GM12892 (cell line): ENCODE data around the gene FAM200A.
"Not testable (repeated sequence)": the region's sequence is repeated elsewhere in the genome, so short reads cannot be mapped to it uniquely, and the experiment has no call there.

ENCODE experiments used
- DNase-seq: peaks from one replicate; pipeline ENCODE4 v3.0.0; 2011; ENCODE audit not compliant: insufficient read length
- FAIRE-seq: peaks from 2 replicates; lab custom pipeline; 2011; peaks lifted over from hg19 to GRCh38; lab: Jason Lieb, UNC
- POLR2A ChIP-seq: IDR thresholded peaks from 2 replicates; pipeline ENCODE4 v1.6.1; 2011; ENCODE audit warnings: low read depth, low read length, control low read depth
- POLR2AphosphoS5 ChIP-seq: IDR thresholded peaks from 2 replicates; pipeline ENCODE4 v1.6.1; 2011; ENCODE audit warnings: low read depth, low read length, control low read depth
- TAF1 ChIP-seq: IDR thresholded peaks from 2 replicates; pipeline ENCODE4 v1.6.1; 2011; ENCODE audit warnings: low read depth, mild to moderate bottlenecking, control low read depth, low read length, borderline replicate concordance

The FAM200A gene

DNA sequence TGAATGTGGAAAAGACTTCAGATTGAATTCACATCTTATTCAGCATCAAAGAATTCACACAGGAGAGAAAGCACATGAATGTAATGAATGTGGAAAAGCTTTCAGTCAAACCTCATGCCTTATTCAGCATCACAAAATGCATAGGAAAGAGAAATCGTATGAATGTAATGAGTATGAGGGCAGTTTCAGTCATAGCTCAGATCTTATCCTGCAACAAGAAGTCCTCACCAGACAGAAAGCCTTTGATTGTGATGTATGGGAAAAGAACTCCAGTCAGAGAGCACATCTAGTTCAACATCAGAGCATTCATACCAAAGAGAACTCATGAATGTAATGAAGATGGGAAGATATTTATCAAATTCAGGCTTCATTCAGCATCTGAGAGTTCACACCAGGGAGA, 21.3 kb upstream of the FAM200A start:
- DNase-seq (no peak), FAIRE-seq (no peak)
- TF ChIP-seq TAF1 (no peak), POLR2AphosphoS5 (peak; percentile 66; the same call in 1 of the 2 replicates), POLR2A (no peak)

DNA sequence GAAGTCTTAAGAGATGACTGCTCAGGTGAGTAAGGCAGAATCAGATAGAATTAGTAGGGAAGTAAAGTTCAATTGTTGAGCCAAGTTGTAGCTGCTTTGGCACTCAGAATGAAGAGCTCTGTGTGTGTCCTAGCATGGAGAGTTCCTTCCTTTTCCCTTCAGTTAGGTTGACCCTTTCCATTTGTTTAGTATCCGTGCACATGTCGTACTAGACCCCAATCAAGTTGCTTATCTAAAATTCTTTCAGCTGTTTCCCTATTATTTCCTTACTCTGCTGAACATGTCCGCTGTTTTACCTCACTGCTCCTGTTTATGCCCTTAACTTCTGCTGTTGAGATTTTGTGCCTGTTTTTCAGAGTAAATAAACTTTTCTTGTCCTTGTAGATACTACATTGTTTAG, 19.9 kb upstream of the FAM200A start:
- no peak for DNase-seq

DNA sequence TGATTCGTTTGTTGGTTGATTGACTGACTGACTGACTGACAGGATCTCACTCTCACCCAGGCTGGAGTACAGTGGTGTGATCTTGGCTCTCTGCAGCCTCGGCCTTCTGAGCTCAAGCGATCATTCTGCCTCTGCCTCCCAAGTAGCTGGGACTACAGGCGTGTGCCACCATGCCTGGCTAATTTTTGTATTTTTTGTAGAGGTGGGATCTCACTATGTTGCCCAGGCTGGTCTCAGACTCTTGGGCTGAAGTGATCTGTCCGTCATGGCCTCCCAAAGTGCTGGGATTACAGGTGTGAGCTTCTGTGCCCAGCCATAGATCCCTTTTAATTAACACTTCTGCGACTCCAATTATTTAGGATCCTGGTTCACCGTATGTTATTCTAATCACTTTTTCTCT, 16.9 kb upstream of the FAM200A start:
- DNase-seq, FAIRE-seq: not testable (repeated sequence)

More for the DNA sequence above, 19.9 kb upstream of the FAM200A start:
- no peak for FAIRE-seq
- TF ChIP-seq TAF1 (no peak), POLR2AphosphoS5 (no peak), POLR2A (no peak)

DNA sequence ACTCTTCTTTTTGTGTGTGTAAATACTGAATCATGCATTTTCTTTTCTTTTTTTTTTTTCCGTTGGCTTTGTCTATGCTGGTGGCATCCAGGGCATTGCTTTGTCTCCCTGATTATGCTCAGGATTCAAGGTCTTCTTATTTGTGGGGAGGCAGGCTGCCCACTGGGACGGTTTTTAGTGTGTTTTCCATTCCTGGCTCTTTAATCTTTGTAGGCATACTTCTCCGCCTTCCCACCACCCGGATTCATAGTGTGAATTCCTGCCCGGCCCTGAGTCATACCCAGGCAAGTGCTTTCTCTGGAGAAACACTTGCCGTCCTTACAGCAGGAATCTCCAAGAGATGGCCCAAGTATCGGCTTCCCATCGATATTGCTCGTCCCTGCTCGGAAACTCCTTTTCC, 11.7 kb upstream of the FAM200A start:
- FAIRE-seq (no peak), DNase-seq (no peak)
- TF ChIP-seq TAF1 (no peak), POLR2AphosphoS5 (no peak), POLR2A (no peak)

DNA sequence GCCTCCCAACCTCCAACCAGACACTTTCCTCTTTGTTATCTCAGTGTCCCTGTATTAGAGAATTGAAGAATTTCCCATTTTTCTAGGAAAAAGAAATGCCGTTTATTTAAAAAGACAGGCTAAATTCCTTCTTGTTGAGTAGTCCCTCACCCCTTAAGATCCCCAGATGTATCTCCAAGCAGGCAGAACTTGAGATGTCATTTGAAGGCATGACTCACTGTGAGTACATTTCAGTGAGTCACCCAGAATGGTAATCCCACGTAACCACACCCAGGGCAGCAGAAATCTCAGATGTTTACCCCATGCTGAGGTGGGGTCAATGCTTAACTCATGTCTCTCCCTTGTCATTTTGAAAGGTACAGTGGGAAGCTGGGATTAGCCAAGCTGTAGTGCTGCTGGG, 10.9 kb upstream of the FAM200A start:
- TF ChIP-seq POLR2A (no peak), TAF1 (no peak), POLR2AphosphoS5 (no peak)
- DNase-seq (no peak), FAIRE-seq (no peak)

DNA sequence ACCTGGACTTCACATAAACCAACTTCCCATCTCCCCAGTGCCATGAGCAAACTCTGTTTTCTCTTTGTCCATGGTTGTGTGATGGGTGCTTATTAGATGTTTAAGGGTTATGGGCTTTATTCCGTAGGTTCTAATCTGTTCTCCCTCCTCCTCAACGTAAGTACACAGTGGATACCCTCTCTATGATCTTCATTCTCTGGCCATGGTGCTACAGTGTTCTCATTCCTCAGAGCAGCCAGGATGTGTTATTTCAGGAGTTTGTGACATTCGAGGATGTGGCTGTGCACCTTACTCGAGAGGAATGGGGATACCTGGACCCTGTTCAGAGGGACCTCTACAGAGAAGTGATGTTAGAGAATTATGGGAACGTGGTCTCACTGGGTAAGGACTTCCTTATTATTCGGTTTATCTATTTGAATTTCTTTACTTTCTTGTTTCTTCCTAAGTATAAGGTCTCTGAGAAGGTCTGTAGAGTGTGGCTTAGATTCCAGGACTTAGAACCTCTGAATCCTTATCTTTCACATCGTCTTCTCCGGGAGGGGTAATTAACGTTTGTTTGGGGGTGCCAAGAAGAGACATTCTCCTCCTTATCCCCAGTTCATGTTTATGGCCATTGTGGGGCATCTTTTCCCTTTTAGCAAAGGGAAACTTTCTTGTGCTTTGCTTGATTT, 10.3 kb upstream of the FAM200A start:
- FAIRE-seq (no peak), DNase-seq (no peak)
- TF ChIP-seq TAF1 = no peak
- no peak for TF ChIP-seq POLR2AphosphoS5
- TF ChIP-seq POLR2A = no peak

DNA sequence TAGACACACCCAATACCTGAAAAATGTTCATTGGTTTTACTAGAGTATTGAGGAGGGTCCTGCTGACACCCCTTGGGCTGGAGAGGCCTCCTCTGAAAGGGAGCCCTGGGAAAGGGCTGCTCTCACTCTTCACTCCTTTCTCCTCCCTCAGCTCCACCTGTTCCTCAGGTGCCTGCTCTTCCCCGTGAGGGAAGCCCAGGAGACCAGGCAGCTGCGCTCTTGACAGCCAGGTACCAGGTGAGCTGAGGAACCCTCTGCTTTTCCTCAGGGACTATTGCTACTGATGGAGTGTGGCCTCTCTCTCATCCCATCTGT, 9.8 kb upstream of the FAM200A start:
- TF ChIP-seq POLR2A = no peak
- TF ChIP-seq TAF1 = no peak
- no peak for TF ChIP-seq POLR2AphosphoS5
- FAIRE-seq = no peak
- DNase-seq = no peak

DNA sequence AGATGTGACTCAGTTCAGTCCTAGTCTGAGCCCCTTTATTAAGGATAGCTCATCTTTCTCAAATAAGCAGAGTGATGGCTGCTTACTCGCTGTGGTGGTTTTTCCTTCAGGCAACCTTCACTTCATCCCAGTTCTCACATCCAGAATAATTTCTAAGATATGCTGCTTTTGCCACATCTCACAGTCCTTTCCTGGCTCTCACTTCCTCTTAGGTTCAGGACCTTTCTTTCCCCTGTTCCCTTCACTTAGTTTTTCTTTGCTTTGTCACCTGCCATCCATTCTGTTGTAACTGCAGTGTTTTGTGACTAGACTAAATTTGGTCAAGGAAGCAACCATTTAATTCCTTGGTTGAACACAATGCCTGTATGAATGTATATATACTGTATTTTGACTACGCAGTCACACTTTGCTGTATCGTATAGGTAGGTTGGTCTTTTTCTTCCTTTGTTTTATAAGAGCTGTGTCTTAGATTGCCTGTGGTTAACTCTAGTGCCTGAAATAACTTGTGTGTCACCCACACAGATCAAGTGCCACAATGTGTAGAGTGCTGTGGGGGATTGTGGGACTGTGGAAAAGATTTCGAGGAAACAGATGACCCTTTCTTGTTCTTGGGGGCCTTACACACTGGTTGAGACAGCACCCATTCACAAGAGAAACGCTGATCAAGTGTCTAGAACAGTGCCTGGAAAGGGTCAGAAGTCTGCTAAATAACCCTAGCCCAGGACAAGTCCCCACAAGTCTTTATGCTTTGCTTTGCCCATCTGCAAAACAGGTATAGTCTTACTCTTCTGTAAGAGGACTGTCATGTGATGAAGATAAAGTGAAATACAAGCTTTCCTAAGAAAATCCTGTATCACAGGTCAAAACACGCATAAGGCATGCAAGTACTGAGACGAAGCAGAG, 9.2 kb upstream of the FAM200A start:
- no peak for DNase-seq

DNA sequence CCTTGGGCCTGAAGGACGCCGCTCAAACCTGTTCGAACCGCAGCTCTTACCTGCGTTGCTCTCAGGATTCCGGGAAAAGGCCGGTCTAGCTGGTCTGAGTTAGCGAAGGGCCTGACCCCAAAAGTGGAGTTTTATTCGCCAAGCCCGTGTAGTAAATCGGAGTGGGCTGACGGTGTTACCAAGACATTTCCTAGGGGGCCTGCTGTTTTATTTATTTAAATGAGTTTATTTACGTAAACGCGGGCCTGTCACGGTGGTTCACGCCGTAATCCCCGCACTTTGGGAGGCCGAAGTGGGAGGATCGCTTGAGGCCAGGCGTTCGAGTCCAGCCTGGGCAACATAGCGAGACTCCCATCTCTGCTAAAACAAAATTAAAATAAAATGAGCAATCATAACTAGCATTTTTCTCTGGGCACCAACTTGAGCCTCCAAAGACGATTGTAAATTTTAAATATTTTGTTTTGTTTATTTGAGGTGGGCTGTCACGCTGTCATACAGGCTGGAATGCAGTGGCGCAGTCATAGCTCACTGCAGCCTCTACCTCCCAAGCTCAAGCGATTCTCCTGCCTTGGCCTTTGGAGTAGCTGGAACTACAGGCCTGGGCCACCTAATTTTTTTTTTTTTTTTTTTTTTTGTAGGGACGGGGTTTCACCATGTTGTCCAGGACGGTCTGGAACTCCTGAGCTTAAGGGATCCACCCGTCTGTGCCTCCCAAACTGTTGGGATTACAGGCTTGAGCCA, 7.4 kb upstream of the FAM200A start:
- TF ChIP-seq TAF1 (no peak), POLR2AphosphoS5 (no peak), POLR2A (no peak)
- FAIRE-seq = peak; percentile 9
- no peak for DNase-seq

More for the DNA sequence above, 9.2 kb upstream of the FAM200A start:
- no peak for FAIRE-seq
- TF ChIP-seq POLR2A (no peak), POLR2AphosphoS5 (no peak), TAF1 (no peak)

DNA sequence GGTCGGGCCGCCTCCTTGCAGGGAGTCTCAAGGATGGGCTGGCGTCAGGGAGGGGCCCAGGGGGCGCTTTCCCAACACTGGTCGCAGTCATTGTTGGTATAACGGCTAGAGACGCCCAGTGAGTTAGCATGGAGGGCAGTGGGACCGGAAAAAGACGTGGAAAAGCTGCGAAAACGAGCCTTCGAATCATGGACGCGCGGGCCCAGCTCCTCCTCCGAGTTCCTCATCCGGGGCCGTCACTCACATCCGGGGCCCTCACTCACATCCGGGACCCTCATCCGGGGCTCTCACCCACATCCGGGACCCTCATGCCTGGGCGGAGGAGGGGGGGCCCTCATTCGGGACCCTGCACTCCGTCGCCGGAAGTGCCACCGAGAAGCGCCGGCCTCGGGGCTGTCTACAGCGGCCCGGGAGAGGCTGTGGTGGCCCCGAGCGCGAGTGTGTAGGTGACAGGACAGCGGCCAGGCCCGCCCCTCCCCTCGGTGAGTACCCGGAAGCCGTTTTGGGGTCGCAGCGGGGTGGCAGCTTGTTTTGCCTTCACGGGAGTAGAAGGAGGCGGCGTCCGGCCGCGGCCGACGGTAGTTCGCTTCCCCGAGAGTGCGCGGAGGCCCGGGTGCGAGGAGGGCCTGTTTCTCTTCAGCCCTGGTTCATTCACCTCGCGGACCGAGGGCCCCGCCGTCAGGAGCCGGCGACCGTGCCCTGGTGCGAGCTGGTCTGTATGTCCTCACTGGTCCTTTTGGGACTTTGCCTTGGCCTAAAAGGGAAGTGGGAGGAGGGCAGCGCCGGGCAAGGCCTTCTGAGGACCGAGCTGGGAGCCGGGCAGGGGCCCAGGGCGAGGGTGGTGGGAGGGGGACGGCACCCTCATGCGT, 6.6 kb upstream of the FAM200A start, which contains the start of gene ZNF655:
ZNF655 (plus strand) TSS at position 337 of the 869 bp plus-strand sequence. CDS start 1,918 bp downstream, outside the sequence.
- TF ChIP-seq POLR2AphosphoS5 (peak; percentile 94), TAF1 (peak; percentile 60), POLR2A (peak; percentile 91; the same call in 1 of the 2 replicates)
- DNase-seq = peak; percentile 93
- peak; percentile 46 for FAIRE-seq

DNA sequence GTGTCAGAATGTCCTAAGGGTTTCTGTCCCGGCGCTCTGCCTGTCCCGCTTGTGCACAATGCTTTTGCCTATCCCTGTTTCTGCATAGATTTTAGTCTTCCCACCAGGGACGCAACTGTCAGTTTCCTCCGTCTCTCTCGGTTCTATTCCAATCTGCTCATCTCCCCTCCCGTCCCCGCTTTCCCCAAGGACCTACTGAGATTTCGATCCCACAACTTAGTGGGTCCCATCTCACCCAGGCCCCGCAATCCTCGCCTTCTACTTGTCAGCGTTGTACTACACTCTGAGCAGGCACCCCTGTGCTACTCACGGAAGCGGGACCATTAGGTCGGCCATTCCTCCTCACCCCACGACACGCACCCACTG, 6.0 kb upstream of the FAM200A start:
- TF ChIP-seq POLR2A (no peak), TAF1 (no peak), POLR2AphosphoS5 (no peak)
- FAIRE-seq (peak; percentile 83), DNase-seq (no peak)
